K562 (cell line): ENCODE results near the gene ANKRD24. TPM values are rescaled to one million over a fixed set of nuclear protein-coding genes. Genes with fewer than 3 reads are reported as not detected.

Experiments
- ATAC-seq: fragments of 200-7000 bp; cut with Tn5 transposase; 3 replicates; pipeline ENCODE4 v1.9.1; 2020; ENCODE audit warnings: moderate library complexity
- BruUV-seq: library from RNA; stranded (reverse); fragments of 400-500 nt; replicated peaks from 2 replicates; lab custom pipeline; 2021; lab: Mats Ljungman, UMichigan
- CTCF ChIA-PET: fragments of 300-600 bp; formaldehyde crosslinking; extraction: SDS; loops from one replicate; lab custom pipeline; 2021; ENCODE audit warnings: low intra/inter-chr PET ratio; lab: Yijun Ruan, JAX
- POLR2A ChIA-PET: fragments of 300-600, 350-650 bp; sonication (Branson Sonifier 250); formaldehyde crosslinking; extraction: SDS; loops from one replicate; lab custom pipeline; 2021; ENCODE audit warnings: antibody characterized with exemption, inconsistent platforms; lab: Yijun Ruan, JAX
- DNase-seq, 4 experiments: peaks; one replicate each; pipeline versions ENCODE4 v3.0.0 to v3.0.0-alpha.2; 2011 to 2018; ENCODE audit warnings: low spot score in 3 of 4, mixed read lengths in 3 of 4; ENCODE audit errors: extremely low read depth in 1 of 4
- FAIRE-seq: peaks from 2 replicates; lab custom pipeline; 2011; peaks lifted over from hg19 to GRCh38; lab: Jason Lieb, UNC
- H2AFZ ChIP-seq: 2 replicates; pipeline ENCODE4 v1.6.0; 2011; ENCODE audit warnings: low read depth, low read length, control low read depth, inconsistent platforms
- H3K27ac ChIP-seq: fragments of 200-600 bp; 3 replicates; pipeline ENCODE4 v1.8.0; 2011; ENCODE audit warnings: low read depth, mild to moderate bottlenecking, control low read depth, inconsistent platforms, low read length, moderate library complexity, mixed read lengths; ENCODE audit errors: extremely low read depth
- H3K27me3 ChIP-seq, 2 experiments: fragments of 300-600 bp in 1 of 2; 2 replicates in 1 of 2; 3 replicates in 1 of 2; pipeline versions ENCODE4 v1.6.0 to v1.8.0; 2011; ENCODE audit warnings: inconsistent platforms in 2 of 2, low read length in 2 of 2, mild to moderate bottlenecking in 1 of 2, mixed read lengths in 1 of 2, moderate library complexity in 1 of 2; ENCODE audit not compliant: control insufficient read depth in 2 of 2, insufficient read depth in 2 of 2
- H3K36me3 ChIP-seq: fragments of 300-600 bp; 3 replicates; pipeline ENCODE4 v1.8.0; 2011; ENCODE audit warnings: mild to moderate bottlenecking, low read length, inconsistent platforms; ENCODE audit not compliant: control insufficient read depth, insufficient read depth
- H3K4me1 ChIP-seq, 2 experiments: fragments of 200-600 bp in 1 of 2; replicated peaks in 1 of 2; 2 replicates in 1 of 2; 3 replicates in 1 of 2; pipeline versions ENCODE4 v1.5.1 to v1.8.0; 2011; ENCODE audit warnings: inconsistent platforms in 2 of 2, low read length in 2 of 2, mild to moderate bottlenecking in 1 of 2, mixed read lengths in 1 of 2, moderate library complexity in 1 of 2; ENCODE audit not compliant: control insufficient read depth in 2 of 2, insufficient read depth in 2 of 2
- H3K4me2 ChIP-seq: 2 replicates; pipeline ENCODE4 v1.6.1; 2011; ENCODE audit warnings: low read length, control low read depth, inconsistent platforms, mixed read lengths; ENCODE audit not compliant: insufficient read depth
- H3K4me3 ChIP-seq: fragments of 200-600 bp; sonication (generic), shearing (Covaris generic); 2 replicates; pipeline ENCODE4 v1.5.1; 2016; ENCODE audit warnings: control low read depth, inconsistent platforms
- H3K79me2 ChIP-seq: fragments of 200-600 bp; 3 replicates; pipeline ENCODE4 v1.8.0; 2011; ENCODE audit warnings: low read length, inconsistent platforms; ENCODE audit not compliant: control insufficient read depth, insufficient read depth
- H3K9ac ChIP-seq, 2 experiments: 2 replicates each; pipeline versions ENCODE4 v1.6.0 to v1.6.1; 2011; ENCODE audit warnings: low read depth in 2 of 2, low read length in 2 of 2, control low read depth in 1 of 2, inconsistent platforms in 1 of 2, mild to moderate bottlenecking in 1 of 2, mixed read lengths in 1 of 2; ENCODE audit not compliant: insufficient read depth in 1 of 2
- H3K9me1 ChIP-seq: one replicate; pipeline ENCODE4 v1.6.0; 2011; ENCODE audit warnings: inconsistent platforms, mild to moderate bottlenecking, low read length, moderate library complexity; ENCODE audit not compliant: control insufficient read depth, insufficient read depth
- H3K9me3 ChIP-seq: replicated peaks from 2 replicates; pipeline ENCODE4 v1.5.1; 2011; ENCODE audit warnings: low read depth, low read length, inconsistent platforms; ENCODE audit not compliant: control insufficient read depth, insufficient read depth
- H4K20me1 ChIP-seq: replicated peaks from 2 replicates; pipeline ENCODE4 v1.6.1; 2011; ENCODE audit warnings: low read length, inconsistent platforms, mixed read lengths; ENCODE audit not compliant: control insufficient read depth, insufficient read depth
- ARNT ChIP-seq, 2 experiments: fragments of 450-650 bp; IDR thresholded peaks; 2 replicates each; pipeline ENCODE4 v1.6.1; 2016; ENCODE audit warnings: mild to moderate bottlenecking in 1 of 2
- DPF2 ChIP-seq: fragments of 450-650 bp; IDR thresholded peaks from 2 replicates; pipeline ENCODE4 v1.6.1; 2016
- NCOA4 ChIP-seq: fragments of 450-650 bp; IDR thresholded peaks from 2 replicates; pipeline ENCODE4 v1.6.1; 2018; ENCODE audit warnings: mild to moderate bottlenecking; ENCODE audit not compliant: partially characterized antibody
- SIRT6 ChIP-seq: IDR thresholded peaks from one replicate; pipeline ENCODE4 v1.6.1; 2012; ENCODE audit warnings: low read depth, mild to moderate bottlenecking, control low read depth, inconsistent platforms, low read length, moderate library complexity
- WGBS: fragments of 100-300 bp; shearing (Covaris generic); methylation state at CpG from one replicate; pipeline ENCODE4 v1.1.6; 2016; ENCODE audit warnings: low coverage, mixed read lengths; ENCODE audit not compliant: insufficient coverage; ENCODE audit errors: missing lambda C conversion rate; 5-methylcytosine and 5-hydroxymethylcytosine counted together
- in situ Hi-C: fragments of 300-500 bp; cut with MboI; formaldehyde crosslinking; loops from 4 replicates; pipeline ENCODE4 v1.15.0; 2018; ENCODE audit warnings: inconsistent platforms, mixed read lengths
- intact Hi-C: fragments of 100-400 bp; cut with micrococcal nuclease; formaldehyde crosslinking; loops from 2 replicates; pipeline ENCODE4 v1.14.2; 2022
- polyA plus RNA-seq, 8 experiments: library from polyadenylated mRNA; depleted of rRNA in 4 of 8; stranded (reverse) in 5 of 8; unstranded in 3 of 8; fragments of >200 nt; fragmentation: Nextera tagmentation in 2 of 8; fragmentation: Illumina TruSeq in 1 of 8; extraction: Ambion mirVana in 2 of 8; extraction: Trizol in 1 of 8; gene quantifications; 2 replicates each; pipeline versions ENCODE4 v1.2.1 to v1.2.3, GENCODE V29; 2011 to 2014; ENCODE audit warnings: inconsistent platforms in 1 of 8, missing spikeins in 1 of 8
- total RNA-seq, 7 experiments: library from RNA; depleted of rRNA in 6 of 7; stranded (reverse); fragments of >200 nt in 6 of 7; fragmentation: Illumina TruSeq in 2 of 7; extraction: Trizol in 2 of 7; gene quantifications; 2 replicates each; pipeline versions ENCODE4 v1.2.1 to v1.2.3, GENCODE V29; 2011 to 2021; ENCODE audit warnings: low replicate concordance in 1 of 7
- TF ChIP-seq, protein P1 (sequence below): sonication (generic); formaldehyde crosslinking; IDR thresholded peaks from 2 replicates; pipeline ENCODE4 v1.8.0; 2022; ENCODE audit warnings: mild to moderate bottlenecking, low read depth, missing genetic modification reagents
- TF ChIP-seq, protein P2 (sequence below): IDR thresholded peaks from 3 replicates; pipeline ENCODE4 v1.6.1; 2011; ENCODE audit warnings: borderline replicate concordance, mild to moderate bottlenecking, moderate library complexity; ENCODE audit not compliant: insufficient read length; ENCODE audit errors: extremely low read depth
- TF ChIP-seq, protein P3 (sequence below): fragments of 450-650 bp; IDR thresholded peaks from 2 replicates; pipeline ENCODE4 v1.6.1; 2016; ENCODE audit warnings: low read depth

Gene ANKRD24
- total and polyA plus RNA-seq, 9 of the 15 experiments (the other 6 are each of a cell fraction or from before 2014, with no cell fraction given): 0.07 to 0.12 (median 0.09) TPM; not detected in 5

DNA sequence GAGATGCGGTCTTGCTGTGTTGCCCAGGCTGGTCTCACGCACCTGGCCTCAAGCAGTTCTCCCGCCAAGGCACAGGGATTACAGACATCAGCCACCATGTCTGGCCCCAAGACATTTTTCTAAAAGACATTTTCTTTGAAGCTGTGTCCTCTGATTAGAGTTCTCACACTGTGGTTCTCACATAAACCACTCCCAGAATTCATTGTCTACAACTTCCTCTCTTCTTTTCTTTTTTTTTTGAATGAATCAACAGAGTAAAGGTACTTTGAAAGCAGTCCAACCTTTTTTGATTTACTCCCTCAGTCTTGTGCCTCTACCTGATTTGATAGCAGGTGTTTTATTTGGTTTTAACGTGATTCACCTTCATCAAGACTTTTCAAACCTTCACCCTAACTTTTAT is 82.3 kb downstream of the ANKRD24 start:
- no peaks in the 10 kb centered on the region for H3K9me3 ChIP-seq
- H3K9me1 ChIP-seq: peaks cover 3% of the 10 kb centered on the region
- BruUV-seq: no TSS peak
- 62% methylated on average over 4 of the region's 4 CpGs for WGBS
- H3K36me3 ChIP-seq: peaks cover 47% of the 10 kb centered on the region; the same call in 2 of the 3 replicates
- intact Hi-C loops (no loop called here), in situ Hi-C loops (no loop called here)
- H3K9ac ChIP-seq: no peak overlapping the region
- H3K4me3 ChIP-seq: no peak overlapping the region
- DNase-seq: no peak
- no peak overlapping the region for H2AFZ ChIP-seq
- ChIA-PET CTCF (interaction anchor here (0.6 kb wide), 1 partner anchor 88 kb away, joined by 3 read pairs; no protein-coding TSS in a partner anchor), POLR2A (no interaction called here)
- no peaks in the 10 kb centered on the region for H3K79me2 ChIP-seq
- no peak for FAIRE-seq
- no peak overlapping the region for H3K27ac ChIP-seq
- TF ChIP-seq, protein P1, sequence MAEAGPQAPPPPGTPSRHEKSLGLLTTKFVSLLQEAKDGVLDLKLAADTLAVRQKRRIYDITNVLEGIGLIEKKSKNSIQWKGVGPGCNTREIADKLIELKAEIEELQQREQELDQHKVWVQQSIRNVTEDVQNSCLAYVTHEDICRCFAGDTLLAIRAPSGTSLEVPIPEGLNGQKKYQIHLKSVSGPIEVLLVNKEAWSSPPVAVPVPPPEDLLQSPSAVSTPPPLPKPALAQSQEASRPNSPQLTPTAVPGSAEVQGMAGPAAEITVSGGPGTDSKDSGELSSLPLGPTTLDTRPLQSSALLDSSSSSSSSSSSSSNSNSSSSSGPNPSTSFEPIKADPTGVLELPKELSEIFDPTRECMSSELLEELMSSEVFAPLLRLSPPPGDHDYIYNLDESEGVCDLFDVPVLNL (CRISPR knock-in tag): no peak
- no peak for TF ChIP-seq SIRT6
- no peak for TF ChIP-seq NCOA4
- no peak for TF ChIP-seq DPF2
- no peak for TF ChIP-seq ARNT (IDR thresholded peaks at IDR 0.05)
- TF ChIP-seq, protein P2, sequence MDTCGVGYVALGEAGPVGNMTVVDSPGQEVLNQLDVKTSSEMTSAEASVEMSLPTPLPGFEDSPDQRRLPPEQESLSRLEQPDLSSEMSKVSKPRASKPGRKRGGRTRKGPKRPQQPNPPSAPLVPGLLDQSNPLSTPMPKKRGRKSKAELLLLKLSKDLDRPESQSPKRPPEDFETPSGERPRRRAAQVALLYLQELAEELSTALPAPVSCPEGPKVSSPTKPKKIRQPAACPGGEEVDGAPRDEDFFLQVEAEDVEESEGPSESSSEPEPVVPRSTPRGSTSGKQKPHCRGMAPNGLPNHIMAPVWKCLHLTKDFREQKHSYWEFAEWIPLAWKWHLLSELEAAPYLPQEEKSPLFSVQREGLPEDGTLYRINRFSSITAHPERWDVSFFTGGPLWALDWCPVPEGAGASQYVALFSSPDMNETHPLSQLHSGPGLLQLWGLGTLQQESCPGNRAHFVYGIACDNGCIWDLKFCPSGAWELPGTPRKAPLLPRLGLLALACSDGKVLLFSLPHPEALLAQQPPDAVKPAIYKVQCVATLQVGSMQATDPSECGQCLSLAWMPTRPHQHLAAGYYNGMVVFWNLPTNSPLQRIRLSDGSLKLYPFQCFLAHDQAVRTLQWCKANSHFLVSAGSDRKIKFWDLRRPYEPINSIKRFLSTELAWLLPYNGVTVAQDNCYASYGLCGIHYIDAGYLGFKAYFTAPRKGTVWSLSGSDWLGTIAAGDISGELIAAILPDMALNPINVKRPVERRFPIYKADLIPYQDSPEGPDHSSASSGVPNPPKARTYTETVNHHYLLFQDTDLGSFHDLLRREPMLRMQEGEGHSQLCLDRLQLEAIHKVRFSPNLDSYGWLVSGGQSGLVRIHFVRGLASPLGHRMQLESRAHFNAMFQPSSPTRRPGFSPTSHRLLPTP: no peak
- TF ChIP-seq, protein P3, sequence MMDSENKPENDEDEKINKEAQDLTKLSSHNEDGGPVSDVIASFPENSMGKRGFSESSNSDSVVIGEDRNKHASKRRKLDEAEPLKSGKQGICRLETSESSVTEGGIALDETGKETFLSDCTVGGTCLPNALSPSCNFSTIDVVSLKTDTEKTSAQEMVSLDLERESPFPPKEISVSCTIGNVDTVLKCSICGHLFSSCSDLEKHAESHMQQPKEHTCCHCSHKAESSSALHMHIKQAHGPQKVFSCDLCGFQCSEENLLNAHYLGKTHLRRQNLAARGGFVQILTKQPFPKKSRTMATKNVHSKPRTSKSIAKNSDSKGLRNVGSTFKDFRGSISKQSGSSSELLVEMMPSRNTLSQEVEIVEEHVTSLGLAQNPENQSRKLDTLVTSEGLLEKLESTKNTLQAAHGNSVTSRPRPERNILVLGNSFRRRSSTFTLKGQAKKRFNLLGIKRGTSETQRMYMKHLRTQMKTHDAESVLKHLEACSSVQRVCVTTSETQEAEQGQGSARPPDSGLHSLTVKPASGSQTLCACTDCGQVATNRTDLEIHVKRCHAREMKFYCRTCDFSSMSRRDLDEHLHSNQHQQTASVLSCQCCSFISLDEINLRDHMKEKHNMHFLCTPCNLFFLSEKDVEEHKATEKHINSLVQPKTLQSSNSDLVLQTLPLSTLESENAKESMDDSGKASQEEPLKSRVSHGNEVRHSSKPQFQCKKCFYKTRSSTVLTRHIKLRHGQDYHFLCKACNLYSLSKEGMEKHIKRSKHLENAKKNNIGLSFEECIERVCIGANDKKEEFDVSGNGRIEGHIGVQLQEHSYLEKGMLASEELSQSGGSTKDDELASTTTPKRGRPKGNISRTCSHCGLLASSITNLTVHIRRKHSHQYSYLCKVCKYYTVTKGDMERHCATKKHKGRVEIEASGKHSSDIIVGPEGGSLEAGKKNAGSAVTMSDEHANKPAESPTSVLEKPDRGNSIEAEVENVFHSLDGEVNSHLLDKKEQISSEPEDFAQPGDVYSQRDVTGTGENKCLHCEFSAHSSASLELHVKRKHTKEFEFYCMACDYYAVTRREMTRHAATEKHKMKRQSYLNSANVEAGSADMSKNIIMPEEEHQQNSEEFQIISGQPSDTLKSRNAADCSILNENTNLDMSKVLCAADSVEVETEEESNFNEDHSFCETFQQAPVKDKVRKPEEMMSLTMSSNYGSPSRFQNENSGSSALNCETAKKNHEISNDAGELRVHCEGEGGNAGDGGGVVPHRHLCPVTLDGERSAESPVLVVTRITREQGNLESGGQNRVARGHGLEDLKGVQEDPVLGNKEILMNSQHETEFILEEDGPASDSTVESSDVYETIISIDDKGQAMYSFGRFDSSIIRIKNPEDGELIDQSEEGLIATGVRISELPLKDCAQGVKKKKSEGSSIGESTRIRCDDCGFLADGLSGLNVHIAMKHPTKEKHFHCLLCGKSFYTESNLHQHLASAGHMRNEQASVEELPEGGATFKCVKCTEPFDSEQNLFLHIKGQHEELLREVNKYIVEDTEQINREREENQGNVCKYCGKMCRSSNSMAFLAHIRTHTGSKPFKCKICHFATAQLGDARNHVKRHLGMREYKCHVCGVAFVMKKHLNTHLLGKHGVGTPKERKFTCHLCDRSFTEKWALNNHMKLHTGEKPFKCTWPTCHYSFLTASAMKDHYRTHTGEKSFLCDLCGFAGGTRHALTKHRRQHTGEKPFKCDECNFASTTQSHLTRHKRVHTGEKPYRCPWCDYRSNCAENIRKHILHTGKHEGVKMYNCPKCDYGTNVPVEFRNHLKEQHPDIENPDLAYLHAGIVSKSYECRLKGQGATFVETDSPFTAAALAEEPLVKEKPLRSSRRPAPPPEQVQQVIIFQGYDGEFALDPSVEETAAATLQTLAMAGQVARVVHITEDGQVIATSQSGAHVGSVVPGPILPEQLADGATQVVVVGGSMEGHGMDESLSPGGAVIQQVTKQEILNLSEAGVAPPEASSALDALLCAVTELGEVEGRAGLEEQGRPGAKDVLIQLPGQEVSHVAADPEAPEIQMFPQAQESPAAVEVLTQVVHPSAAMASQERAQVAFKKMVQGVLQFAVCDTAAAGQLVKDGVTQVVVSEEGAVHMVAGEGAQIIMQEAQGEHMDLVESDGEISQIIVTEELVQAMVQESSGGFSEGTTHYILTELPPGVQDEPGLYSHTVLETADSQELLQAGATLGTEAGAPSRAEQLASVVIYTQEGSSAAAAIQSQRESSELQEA: no peak
- H3K4me2 ChIP-seq: no peak overlapping the region
- H3K4me1 ChIP-seq: peaks cover 0 to 13% of the 10 kb centered on the region in 2 experiments; a peak in 2 of 5 replicates
- H4K20me1 ChIP-seq: no peaks in the 10 kb centered on the region; the same call in 1 of the 2 replicates
- ATAC-seq: no peak
- H3K27me3 ChIP-seq: no peaks in the 10 kb centered on the region
